K562 (cell line): ENCODE results near the gene SLC7A8. TPM values are rescaled to one million over a fixed set of nuclear protein-coding genes. Genes with fewer than 3 reads are reported as not detected.

ENCODE experiments used
- CBFA2T2 ChIP-seq: fragments of 450-650 bp; conservative IDR thresholded peaks from 2 replicates; pipeline ENCODE4 v1.6.1; 2017; ENCODE audit warnings: mild to moderate bottlenecking
- FOSL1 ChIP-seq: fragments of 200-800 bp; sonication (Bioruptor generic); conservative IDR thresholded peaks from 2 replicates; pipeline ENCODE4 v1.6.1; 2016; ENCODE audit warnings: missing genetic modification characterization, missing compliant biosample characterization
- HNRNPH1 ChIP-seq: fragments of 200-400 bp; formaldehyde crosslinking; optimal IDR thresholded peaks from 2 replicates; pipeline ENCODE3; 2017; ENCODE audit warnings: low read depth, mild to moderate bottlenecking, low read length, moderate library complexity
- HSF4 ChIP-seq: fragments of 250-450 bp; sonication (Bioruptor Pico); IDR thresholded peaks from 2 replicates; pipeline ENCODE4 v2.1.2; 2022; ENCODE audit warnings: mild to moderate bottlenecking, moderate library complexity, borderline replicate concordance
- IRF1 ChIP-seq: sonication (generic); formaldehyde crosslinking; IDR thresholded peaks from 2 replicates; pipeline ENCODE4 v1.8.0; 2022; ENCODE audit warnings: missing genetic modification reagents, mild to moderate bottlenecking, borderline replicate concordance
- LARP7 ChIP-seq: fragments of 450-650 bp; IDR thresholded peaks from 2 replicates; pipeline ENCODE4 v1.6.1; 2016
- NFIC ChIP-seq: fragments of 450-650 bp; IDR thresholded peaks from 2 replicates; pipeline ENCODE4 v1.6.1; 2017; ENCODE audit warnings: mild to moderate bottlenecking, inconsistent platforms
- RNF2 ChIP-seq: sonication (generic); IDR thresholded peaks from 2 replicates; pipeline ENCODE4 v1.6.1; 2016
- VEZF1 ChIP-seq: fragments of 200-800 bp; sonication (Bioruptor generic); IDR thresholded peaks from 2 replicates; pipeline ENCODE4 v1.6.1; 2017; ENCODE audit warnings: missing genetic modification characterization, missing compliant biosample characterization
- ZBTB9 ChIP-seq: fragments of 450-650 bp; formaldehyde crosslinking; IDR thresholded peaks from 2 replicates; pipeline ENCODE4 v1.4.0; 2020; ENCODE audit warnings: mild to moderate bottlenecking, moderate library complexity
- ZEB2 ChIP-seq: fragments of 450-650 bp; IDR thresholded peaks from 2 replicates; pipeline ENCODE4 v1.6.1; 2016
- ZKSCAN3 ChIP-seq: fragments of 250-450 bp; sonication (Bioruptor Pico); IDR thresholded peaks from 2 replicates; pipeline ENCODE4 v1.4.0; 2020
- ZNF143 ChIP-seq: sonication (generic); formaldehyde crosslinking; IDR thresholded peaks from 2 replicates; pipeline ENCODE4 v1.9.0; 2022; ENCODE audit warnings: mild to moderate bottlenecking, missing genetic modification reagents
- ZNF263 ChIP-seq: sonication (generic); formaldehyde crosslinking; IDR thresholded peaks from 2 replicates; pipeline ENCODE4 v1.8.0; 2022; ENCODE audit warnings: mild to moderate bottlenecking, missing genetic modification reagents, borderline replicate concordance
- ZNF79 ChIP-seq: fragments of 250-450 bp; sonication (Bioruptor Pico); IDR thresholded peaks from 2 replicates; pipeline ENCODE4 v1.4.0; 2020; ENCODE audit warnings: low read depth, mild to moderate bottlenecking, moderate library complexity
- polyA plus RNA-seq, 8 experiments: library from polyadenylated mRNA; depleted of rRNA in 4 of 8; stranded (reverse) in 5 of 8; unstranded in 3 of 8; fragments of >200 nt; fragmentation: Nextera tagmentation in 2 of 8; fragmentation: Illumina TruSeq in 1 of 8; extraction: Ambion mirVana in 2 of 8; extraction: Trizol in 1 of 8; gene quantifications; 2 replicates each; pipeline versions ENCODE4 v1.2.1 to v1.2.3, GENCODE V29; 2011 to 2014; ENCODE audit warnings: inconsistent platforms in 1 of 8, missing spikeins in 1 of 8
- total RNA-seq, 7 experiments: library from RNA; depleted of rRNA in 6 of 7; stranded (reverse); fragments of >200 nt in 6 of 7; fragmentation: Illumina TruSeq in 2 of 7; extraction: Trizol in 2 of 7; gene quantifications; 2 replicates each; pipeline versions ENCODE4 v1.2.1 to v1.2.3, GENCODE V29; 2011 to 2021; ENCODE audit warnings: low replicate concordance in 1 of 7
- TF ChIP-seq, protein P1 (sequence below): fragments of 450-650 bp; IDR thresholded peaks from 2 replicates; pipeline ENCODE4 v1.6.1; 2016; ENCODE audit warnings: low read depth
- TF ChIP-seq, protein P2 (sequence below): fragments of 250-450 bp; sonication (Bioruptor Pico); IDR thresholded peaks from 2 replicates; pipeline ENCODE4 v1.8.0; 2022; ENCODE audit warnings: moderate library complexity, mild to moderate bottlenecking, inconsistent platforms

SLC7A8 gene
- total and polyA plus RNA-seq, 9 of the 15 experiments (the other 6 are each of a cell fraction or from before 2014, with no cell fraction given) = 2.0 to 33.0 (median 6.0) TPM

GRCh38 chr14:23078692-23079116 is 104.8 kb downstream of the SLC7A8 start (continued):
- TF ChIP-seq, protein P1, sequence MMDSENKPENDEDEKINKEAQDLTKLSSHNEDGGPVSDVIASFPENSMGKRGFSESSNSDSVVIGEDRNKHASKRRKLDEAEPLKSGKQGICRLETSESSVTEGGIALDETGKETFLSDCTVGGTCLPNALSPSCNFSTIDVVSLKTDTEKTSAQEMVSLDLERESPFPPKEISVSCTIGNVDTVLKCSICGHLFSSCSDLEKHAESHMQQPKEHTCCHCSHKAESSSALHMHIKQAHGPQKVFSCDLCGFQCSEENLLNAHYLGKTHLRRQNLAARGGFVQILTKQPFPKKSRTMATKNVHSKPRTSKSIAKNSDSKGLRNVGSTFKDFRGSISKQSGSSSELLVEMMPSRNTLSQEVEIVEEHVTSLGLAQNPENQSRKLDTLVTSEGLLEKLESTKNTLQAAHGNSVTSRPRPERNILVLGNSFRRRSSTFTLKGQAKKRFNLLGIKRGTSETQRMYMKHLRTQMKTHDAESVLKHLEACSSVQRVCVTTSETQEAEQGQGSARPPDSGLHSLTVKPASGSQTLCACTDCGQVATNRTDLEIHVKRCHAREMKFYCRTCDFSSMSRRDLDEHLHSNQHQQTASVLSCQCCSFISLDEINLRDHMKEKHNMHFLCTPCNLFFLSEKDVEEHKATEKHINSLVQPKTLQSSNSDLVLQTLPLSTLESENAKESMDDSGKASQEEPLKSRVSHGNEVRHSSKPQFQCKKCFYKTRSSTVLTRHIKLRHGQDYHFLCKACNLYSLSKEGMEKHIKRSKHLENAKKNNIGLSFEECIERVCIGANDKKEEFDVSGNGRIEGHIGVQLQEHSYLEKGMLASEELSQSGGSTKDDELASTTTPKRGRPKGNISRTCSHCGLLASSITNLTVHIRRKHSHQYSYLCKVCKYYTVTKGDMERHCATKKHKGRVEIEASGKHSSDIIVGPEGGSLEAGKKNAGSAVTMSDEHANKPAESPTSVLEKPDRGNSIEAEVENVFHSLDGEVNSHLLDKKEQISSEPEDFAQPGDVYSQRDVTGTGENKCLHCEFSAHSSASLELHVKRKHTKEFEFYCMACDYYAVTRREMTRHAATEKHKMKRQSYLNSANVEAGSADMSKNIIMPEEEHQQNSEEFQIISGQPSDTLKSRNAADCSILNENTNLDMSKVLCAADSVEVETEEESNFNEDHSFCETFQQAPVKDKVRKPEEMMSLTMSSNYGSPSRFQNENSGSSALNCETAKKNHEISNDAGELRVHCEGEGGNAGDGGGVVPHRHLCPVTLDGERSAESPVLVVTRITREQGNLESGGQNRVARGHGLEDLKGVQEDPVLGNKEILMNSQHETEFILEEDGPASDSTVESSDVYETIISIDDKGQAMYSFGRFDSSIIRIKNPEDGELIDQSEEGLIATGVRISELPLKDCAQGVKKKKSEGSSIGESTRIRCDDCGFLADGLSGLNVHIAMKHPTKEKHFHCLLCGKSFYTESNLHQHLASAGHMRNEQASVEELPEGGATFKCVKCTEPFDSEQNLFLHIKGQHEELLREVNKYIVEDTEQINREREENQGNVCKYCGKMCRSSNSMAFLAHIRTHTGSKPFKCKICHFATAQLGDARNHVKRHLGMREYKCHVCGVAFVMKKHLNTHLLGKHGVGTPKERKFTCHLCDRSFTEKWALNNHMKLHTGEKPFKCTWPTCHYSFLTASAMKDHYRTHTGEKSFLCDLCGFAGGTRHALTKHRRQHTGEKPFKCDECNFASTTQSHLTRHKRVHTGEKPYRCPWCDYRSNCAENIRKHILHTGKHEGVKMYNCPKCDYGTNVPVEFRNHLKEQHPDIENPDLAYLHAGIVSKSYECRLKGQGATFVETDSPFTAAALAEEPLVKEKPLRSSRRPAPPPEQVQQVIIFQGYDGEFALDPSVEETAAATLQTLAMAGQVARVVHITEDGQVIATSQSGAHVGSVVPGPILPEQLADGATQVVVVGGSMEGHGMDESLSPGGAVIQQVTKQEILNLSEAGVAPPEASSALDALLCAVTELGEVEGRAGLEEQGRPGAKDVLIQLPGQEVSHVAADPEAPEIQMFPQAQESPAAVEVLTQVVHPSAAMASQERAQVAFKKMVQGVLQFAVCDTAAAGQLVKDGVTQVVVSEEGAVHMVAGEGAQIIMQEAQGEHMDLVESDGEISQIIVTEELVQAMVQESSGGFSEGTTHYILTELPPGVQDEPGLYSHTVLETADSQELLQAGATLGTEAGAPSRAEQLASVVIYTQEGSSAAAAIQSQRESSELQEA = no peak
- no peak for TF ChIP-seq HNRNPH1
- no peak for TF ChIP-seq NFIC
- peak; percentile 37; the same call in 1 of the 2 replicates for TF ChIP-seq CBFA2T2
- TF ChIP-seq LARP7 = no peak
- TF ChIP-seq RNF2 = no peak
- no peak for TF ChIP-seq IRF1
- no peak for TF ChIP-seq ZNF143 (CRISPR knock-in tag)
- TF ChIP-seq ZBTB9 = peak; percentile 29; the same call in 1 of the 2 replicates
- TF ChIP-seq ZNF79 (CRISPR knock-in tag) = no peak
- TF ChIP-seq, protein P2, sequence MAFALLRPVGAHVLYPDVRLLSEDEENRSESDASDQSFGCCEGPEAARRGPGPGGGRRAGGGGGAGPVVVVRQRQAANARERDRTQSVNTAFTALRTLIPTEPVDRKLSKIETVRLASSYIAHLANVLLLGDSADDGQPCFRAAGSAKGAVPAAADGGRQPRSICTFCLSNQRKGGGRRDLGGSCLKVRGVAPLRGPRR = no peak
- no peak for TF ChIP-seq ZNF263 (CRISPR knock-in tag)
- peak; percentile 71; the same call in 1 of the 2 replicates for TF ChIP-seq HSF4
- TF ChIP-seq VEZF1 (CRISPR knock-in tag) = peak; percentile 78
- TF ChIP-seq FOSL1 (tag) = peak; percentile 98
- no peak for TF ChIP-seq ZEB2
- no peak for TF ChIP-seq ZKSCAN3 (CRISPR knock-in tag)
